COLO668 (cell line): Measurements from ENCODE around the gene RYR3.
A peak's percentile ranks its signal among the peaks of the same experiment; 100 is the strongest.

ENCODE experiments used
- DNase-seq: peaks from one replicate; lab custom pipeline; 2025; ENCODE audit not compliant: unreplicated experiment; lab: John Stamatoyannopoulos, UW

RYR3 gene

GRCh38 chr15:33693166-33693800 is 382.5 kb downstream of the RYR3 start:
- no peak for DNase-seq

- DNase-seq = no peak
Observed at GRCh38 chr15:33698126-33698525, 387.4 kb downstream of the RYR3 start.

DNA sequence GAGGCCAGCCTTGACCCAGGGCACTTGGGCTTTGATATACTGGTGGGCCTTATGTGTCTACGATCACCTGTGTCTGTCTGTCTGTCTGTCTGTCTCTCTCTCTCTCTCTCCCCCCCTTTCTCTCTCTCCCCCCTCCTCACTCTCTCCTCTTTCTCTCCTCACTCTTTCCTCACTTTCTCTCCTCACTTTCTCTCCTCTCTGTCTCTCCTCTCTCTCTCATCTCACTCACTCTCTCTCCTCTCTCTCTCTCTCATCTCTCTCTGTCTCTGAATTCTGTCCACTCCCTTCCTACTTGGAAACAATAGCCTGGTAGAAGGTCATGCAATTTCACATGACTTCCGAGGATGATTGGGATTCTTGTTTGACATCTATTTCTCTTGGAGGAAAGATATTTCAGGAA is 388.4 kb downstream of the RYR3 start:
- DNase-seq = no peak

GRCh38 chr15:33699691-33700447 is 389.1 kb downstream of the RYR3 start:
- DNase-seq = no peak

DNA sequence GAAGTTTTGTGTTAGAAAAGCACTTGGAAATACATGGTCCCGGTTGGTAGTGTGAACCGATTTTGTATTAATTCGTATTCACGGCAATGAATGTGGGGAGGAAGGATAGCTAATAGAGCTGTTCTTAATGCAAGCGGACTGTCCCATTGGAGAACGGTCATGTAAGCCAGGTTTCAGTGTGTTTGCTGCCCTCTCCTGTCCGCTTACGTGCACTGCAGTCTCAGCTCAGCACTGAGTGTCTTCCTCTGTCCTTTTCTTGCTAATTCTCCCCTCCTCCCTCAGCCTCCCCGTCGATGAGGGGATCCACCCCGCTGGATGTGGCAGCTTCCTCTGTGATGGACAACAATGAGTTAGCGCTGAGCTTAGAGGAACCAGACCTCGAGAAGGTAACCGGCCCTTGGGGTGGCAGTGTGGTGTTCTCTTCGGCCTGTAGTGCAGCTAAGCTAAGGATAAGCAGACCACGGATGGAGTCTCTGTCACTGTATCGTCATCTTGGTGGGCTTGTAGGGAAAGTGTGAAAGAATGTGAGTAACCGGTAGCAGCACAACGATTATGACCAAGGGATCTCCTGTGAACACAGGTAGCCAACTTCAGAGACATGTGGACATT is 390.0 kb downstream of the RYR3 start:
- DNase-seq = peak; percentile 54

GRCh38 chr15:33701304-33701696 is 390.5 kb downstream of the RYR3 start:
- DNase-seq = no peak

GRCh38 chr15:33706173-33706572 is 395.4 kb downstream of the RYR3 start:
- no peak for DNase-seq

GRCh38 chr15:33710748-33711147 is 400.0 kb downstream of the RYR3 start:
- no peak for DNase-seq

DNA sequence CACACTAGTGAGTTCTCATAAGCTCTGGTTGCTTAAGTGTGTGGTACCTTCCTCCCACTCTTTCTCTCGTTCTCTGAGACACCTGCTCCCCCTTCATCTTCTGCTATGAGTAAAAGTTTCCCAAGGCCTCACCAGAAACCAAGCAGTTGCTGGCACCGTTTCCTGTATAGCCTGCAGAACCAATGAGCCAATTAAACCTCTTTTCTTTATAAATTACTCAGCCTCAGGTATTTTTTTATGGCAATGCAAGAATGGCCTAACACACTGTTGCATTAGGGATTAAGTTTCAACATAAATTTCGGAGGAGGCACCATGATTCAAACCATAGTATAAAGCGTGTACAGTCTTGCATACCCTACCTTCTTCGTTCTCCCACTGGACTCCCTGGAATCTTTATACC is 405.3 kb downstream of the RYR3 start:
- no peak for DNase-seq

DNA sequence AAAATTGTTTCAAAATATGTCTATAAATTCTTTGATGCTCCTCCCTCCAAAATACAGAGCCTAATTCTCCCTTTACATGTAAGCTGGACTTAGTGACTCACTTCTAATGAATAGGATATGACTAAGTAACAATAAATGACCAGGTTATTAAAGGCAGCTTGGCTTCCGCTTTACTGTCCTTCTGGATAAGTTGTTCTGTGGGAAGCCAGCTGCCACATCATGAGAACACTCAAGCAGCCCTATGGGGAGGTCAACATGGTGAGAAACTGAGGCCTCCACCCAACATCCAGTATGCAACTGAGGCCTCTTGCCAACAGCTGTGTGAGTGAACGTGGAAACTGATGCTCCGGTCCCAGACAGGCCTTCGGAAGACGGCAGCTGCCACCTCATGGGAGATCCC is 410.2 kb downstream of the RYR3 start:
- DNase-seq = no peak

DNA sequence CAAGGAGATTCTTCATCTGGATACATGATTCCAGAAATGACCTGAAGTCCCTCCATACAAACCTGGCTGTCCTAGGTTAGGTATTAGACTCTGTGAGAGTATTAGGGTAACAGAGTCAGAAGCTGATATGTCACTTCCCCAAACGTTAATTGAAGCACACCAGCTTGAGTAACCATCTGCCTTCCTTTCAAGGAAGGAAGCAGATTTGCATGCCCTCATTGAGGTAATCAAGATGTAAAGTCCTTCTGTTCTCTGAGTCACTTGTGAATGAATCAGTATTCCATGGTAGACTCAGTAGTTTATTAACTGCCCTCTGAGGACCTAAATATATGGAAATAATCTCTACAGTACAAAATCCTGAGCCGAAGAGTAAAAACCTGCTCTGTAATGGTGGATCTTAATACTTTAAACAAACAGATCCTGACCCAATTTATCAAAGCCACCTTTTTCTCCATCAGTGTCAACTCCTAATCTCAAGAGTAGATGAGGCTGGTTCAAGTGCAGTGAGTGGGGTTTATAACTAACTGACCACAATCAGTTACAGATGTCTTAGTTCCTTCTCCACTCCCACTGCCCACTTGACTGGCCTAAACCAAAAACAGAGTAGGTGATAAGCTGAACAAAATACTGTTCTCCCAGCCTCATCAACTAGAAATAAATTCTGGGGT is 411.4 kb downstream of the RYR3 start:
- no peak for DNase-seq

GRCh38 chr15:33722673-33723015 is 411.9 kb downstream of the RYR3 start:
- no peak for DNase-seq

- DNase-seq = no peak
Observed at GRCh38 chr15:33724321-33725036, 413.7 kb downstream of the RYR3 start.

- no peak for DNase-seq
Observed at GRCh38 chr15:33729653-33730052, 418.9 kb downstream of the RYR3 start.

DNA sequence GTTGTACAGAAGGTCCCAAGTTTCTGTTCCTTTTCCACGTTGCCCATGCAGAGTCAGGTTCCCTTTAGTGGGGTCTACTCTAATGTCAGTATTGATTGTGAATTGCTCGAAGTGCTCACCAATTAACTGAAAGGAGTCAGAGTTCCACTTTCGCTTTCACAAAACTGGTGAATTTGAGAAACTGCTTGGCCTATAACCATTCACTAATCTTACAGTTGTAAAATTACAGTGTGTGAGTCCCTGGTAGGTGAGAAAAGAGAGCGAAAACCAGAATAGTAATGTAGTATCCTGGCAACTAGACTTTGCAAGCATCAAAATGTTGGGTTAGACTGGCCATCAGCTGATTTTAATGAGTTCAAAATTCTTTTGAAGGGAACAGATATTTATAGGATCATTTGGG is 420.0 kb downstream of the RYR3 start:
- DNase-seq = no peak

DNA sequence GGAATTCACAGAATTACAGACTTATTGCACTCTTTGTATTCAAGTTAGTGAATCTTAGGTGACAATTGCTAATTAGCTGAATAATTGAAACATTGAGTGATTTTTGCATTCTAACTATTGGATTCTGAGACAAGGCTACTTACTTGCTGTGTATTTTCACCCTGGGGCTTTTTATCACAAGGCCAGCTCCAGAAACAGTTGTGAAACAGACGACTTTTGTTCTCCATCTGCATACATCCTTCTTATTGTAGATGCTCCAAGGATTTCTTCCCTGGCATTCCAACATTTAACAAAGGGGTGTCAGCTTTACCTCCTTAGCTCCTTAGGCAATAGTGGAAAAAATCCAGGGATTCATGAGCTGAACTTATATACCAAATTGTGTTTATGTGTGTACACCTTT is 424.4 kb downstream of the RYR3 start:
- DNase-seq = no peak

- DNase-seq = peak; percentile 40
Observed at GRCh38 chr15:33735637-33736247, 425.0 kb downstream of the RYR3 start.

DNA sequence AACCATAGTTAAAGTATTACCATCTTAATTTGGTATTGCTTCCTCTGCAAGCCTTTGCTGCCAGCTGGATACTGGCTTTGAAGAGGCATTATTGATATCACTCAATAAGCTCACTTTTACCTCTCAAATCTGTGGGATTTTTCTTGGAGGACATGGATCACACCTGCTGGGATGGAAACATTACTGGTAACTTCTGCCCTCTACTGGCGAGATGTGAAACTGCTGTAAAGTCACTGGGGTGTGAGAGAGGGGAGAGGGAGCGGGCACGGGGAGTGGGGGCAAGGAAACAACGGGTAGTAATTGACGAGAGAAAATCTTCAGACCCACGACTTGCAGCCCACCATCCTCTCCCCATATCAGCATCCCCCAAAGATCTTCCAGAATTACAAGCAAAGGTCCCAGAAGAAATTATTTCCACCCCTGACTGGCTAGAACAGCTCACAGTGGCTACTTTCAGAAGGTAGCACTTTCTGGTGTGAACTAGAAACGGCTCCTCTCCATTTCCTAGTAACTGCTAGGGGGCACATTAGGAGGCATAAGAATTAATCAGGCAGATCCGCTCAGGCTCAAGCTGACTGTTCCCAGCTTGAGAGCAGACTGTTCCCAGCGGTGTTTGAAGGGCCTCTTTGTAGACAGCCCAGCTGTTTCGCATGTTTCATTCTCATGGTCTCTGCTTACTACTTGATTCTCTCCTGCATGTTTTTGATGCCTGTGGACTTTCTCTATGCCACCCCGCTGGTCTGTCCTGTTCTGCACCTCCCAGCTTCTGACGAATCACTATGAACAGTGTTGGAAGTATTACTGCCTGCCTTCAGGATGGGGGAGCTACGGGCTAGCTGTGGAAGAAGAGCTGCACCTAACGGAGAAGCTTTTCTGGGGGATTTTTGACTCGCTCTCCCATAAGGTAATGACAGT is 427.2 kb downstream of the RYR3 start:
- peak; percentile 33 for DNase-seq

- no peak for DNase-seq
Observed at GRCh38 chr15:33738941-33739664, 428.3 kb downstream of the RYR3 start.
